HL-60 (cell line): ENCODE data around the gene RDH5.

ENCODE experiments used
- DNase-seq, 2 experiments: peaks; one replicate each; pipeline ENCODE4 v3.0.0-alpha.2; 2010 to 2020; ENCODE audit warnings: low read depth in 1 of 2, low spot score in 1 of 2
- H3K27ac ChIP-seq: fragments of 250-450 bp; sonication (Bioruptor Pico); replicated peaks from 2 replicates; pipeline ENCODE4 v1.5.1; 2020; ENCODE audit warnings: mild to moderate bottlenecking, moderate library complexity
- H3K27me3 ChIP-seq: fragments of 250-450 bp; sonication (Bioruptor Pico); 2 replicates; pipeline ENCODE4 v1.5.1; 2021; ENCODE audit warnings: mild to moderate bottlenecking, moderate library complexity; ENCODE audit not compliant: insufficient read depth, poor library complexity, severe bottlenecking
- H3K4me3 ChIP-seq: replicated peaks from 2 replicates; pipeline ENCODE4 v1.5.1; 2011; ENCODE audit warnings: mild to moderate bottlenecking, control low read depth, low read length; ENCODE audit not compliant: insufficient read depth
- CTCF ChIP-seq: IDR thresholded peaks from one replicate; pipeline ENCODE4 v1.5.1; 2011; ENCODE audit warnings: low read length, control low read depth, inconsistent platforms; ENCODE audit not compliant: insufficient read depth
- GABPA ChIP-seq: IDR thresholded peaks from 2 replicates; pipeline ENCODE4 v1.6.1; 2012; ENCODE audit warnings: low read depth
- POLR2AphosphoS5 ChIP-seq: IDR thresholded peaks from 2 replicates; pipeline ENCODE4 v1.6.1; 2012; ENCODE audit warnings: low read depth
- REST ChIP-seq: IDR thresholded peaks from 2 replicates; pipeline ENCODE4 v1.6.1; 2012; ENCODE audit warnings: low read depth; ENCODE audit not compliant: insufficient replicate concordance
- SPI1 ChIP-seq: IDR thresholded peaks from 2 replicates; pipeline ENCODE4 v1.6.1; 2012; ENCODE audit warnings: low read depth, mild to moderate bottlenecking, borderline replicate concordance

Gene RDH5

GRCh38 chr12:55704824-55705718, 15.1 kb upstream of the RDH5 start:
- H3K27ac ChIP-seq, result no peak overlapping the region
- no peak for DNase-seq
- TF ChIP-seq SPI1 (no peak), POLR2AphosphoS5 (no peak), GABPA (no peak), CTCF (no peak), REST (no peak)
- H3K4me3 ChIP-seq, result no peak overlapping the region
- peaks cover 8% of the 10 kb centered on the region for H3K27me3 ChIP-seq

GRCh38 chr12:55705782-55706402, 14.3 kb upstream of the RDH5 start:
- no peak overlapping the region for H3K4me3 ChIP-seq
- no peak overlapping the region for H3K27ac ChIP-seq
- no peak for DNase-seq
- H3K27me3 ChIP-seq, result peaks cover 8% of the 10 kb centered on the region
- TF ChIP-seq CTCF (peak; percentile 3), POLR2AphosphoS5 (no peak)

GRCh38 chr12:55706568-55707218, 13.5 kb upstream of the RDH5 start:
- Histone ChIP-seq H3K4me3 (peak overlapping the region; percentile 66), H3K27ac (no peak overlapping the region), H3K27me3 (peaks cover 8% of the 10 kb centered on the region)
- no peak for DNase-seq
- TF ChIP-seq GABPA (no peak), REST (no peak), CTCF (no peak), POLR2AphosphoS5 (no peak), SPI1 (no peak)
